ENCODE measurements around the gene SRMS.

The SRMS gene

DNA sequence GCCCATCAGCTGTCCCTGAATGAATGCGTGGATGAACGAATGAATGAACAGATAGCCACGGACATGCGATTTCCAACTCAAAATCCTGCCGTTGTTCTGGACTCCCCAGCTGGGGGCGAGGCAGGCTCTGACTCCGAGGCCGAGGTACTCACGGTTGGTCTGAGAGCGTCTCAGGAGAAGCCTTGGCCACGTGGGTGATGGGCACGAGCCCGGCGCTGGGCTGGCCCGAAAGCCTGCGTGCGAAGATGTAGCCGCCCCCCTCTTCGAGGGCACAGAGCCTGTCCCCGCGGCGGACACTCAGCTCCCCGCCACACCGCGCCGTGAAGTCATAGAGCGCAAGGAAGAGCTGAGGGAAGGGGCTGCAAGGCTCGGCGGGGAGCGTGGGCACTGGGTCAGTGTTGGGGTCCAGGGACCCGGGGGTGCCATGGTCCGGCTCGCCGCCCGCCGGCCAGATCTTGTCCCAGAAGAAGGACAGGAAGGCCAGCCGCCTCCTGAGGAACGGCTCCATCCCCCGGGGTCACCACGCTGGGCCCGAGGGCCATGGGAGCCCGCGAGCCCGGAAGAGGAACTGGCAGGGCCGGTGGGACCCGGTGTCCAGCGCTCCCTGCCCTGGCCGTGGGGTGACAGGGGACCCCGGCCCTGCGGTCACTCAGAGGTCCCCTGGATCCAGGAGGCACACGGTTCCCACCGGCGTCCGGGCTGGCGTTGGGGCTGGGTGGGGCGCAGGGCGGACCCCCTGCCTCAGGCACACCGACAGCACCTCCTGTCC is 409 bp downstream of the SRMS start:
- no peak for TF ChIP-seq MAX (IDR thresholded peaks at IDR 0.05)
- TF ChIP-seq ZBTB7A (IDR thresholded peaks at IDR 0.05; ENCODE audit: low read depth): peak; percentile 49; the same call in 1 of the 2 replicates

DNA sequence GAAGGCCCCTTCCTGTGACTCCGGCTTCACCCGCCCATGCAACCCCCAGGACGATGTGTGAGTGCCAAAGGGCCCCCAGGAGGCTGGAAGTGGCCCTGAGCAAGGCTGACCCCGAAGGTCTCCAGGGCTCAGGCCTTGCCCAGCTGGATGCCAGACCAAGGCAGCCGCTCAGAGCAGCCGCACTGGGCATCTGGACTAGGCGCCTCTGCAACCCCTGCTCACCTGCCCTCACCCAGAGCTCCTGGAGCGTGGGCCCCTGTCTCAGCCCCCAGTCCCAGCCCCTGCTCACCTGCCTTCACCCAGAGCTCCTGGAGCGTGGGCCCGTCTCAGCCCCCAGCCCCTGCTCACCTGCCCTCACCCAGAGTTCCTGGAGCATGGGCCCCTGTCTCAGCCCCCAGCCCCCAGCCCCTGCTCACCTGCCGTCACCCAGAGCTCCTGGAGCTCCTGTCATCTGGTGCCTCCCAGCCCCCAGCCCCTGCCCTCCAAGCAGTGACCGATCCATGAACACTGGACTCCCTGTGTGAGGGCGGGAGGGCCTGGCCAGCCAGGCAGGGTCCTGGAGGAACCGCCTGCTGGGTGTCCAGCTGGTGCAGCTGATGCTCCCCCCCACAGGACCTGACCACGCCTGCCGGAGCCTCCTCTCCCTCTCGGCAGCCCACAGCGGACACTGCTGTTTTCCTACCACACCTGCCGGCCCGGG is 1.1 kb downstream of the SRMS start:
- peak; percentile 57; the same call in 1 of the 2 replicates for TF ChIP-seq TCF12 (IDR thresholded peaks at IDR 0.05; ENCODE audit: low read depth)
- TF ChIP-seq EP300 (IDR thresholded peaks at IDR 0.05; ENCODE audit: borderline replicate concordance): peak; percentile 49; the same call in 1 of the 2 replicates
- TF ChIP-seq NFIC (IDR thresholded peaks at IDR 0.05): no peak

DNA sequence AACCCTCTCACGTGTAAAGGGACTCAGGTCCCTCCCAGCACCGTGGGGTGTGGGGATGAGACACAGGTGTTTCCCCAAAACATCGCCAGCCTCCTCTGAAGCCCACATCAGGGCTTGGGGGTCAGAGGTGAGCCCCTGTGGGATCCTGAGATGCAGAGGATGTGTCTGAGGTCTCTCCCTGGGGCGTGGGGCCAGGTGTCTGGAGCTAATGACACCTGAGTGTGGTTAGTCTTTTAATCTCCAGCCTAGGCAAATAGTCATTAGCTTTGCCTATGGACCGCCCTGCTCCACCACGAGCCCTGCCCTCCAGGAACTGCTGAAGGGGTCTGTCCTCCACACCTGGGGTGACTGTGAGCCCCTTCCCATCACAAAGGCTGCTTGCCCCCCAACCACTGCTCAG is 1.7 kb downstream of the SRMS start:
- no peak for TF ChIP-seq EP300 (IDR thresholded peaks at IDR 0.05; ENCODE audit: borderline replicate concordance)
- no peak for TF ChIP-seq TCF12 (IDR thresholded peaks at IDR 0.05; ENCODE audit: low read depth)
- no peak for TF ChIP-seq CREB1 (IDR thresholded peaks at IDR 0.05; ENCODE audit: low read depth)
- no peak for TF ChIP-seq TAF1 (IDR thresholded peaks at IDR 0.05; ENCODE audit: low read depth)
- TF ChIP-seq EGR1 (IDR thresholded peaks at IDR 0.05): no peak
- TF ChIP-seq FOXM1 (IDR thresholded peaks at IDR 0.05; ENCODE audit: borderline replicate concordance, low read depth): no peak
- TF ChIP-seq MAX (IDR thresholded peaks at IDR 0.05): no peak; the same call in 1 of the 2 replicates

DNA sequence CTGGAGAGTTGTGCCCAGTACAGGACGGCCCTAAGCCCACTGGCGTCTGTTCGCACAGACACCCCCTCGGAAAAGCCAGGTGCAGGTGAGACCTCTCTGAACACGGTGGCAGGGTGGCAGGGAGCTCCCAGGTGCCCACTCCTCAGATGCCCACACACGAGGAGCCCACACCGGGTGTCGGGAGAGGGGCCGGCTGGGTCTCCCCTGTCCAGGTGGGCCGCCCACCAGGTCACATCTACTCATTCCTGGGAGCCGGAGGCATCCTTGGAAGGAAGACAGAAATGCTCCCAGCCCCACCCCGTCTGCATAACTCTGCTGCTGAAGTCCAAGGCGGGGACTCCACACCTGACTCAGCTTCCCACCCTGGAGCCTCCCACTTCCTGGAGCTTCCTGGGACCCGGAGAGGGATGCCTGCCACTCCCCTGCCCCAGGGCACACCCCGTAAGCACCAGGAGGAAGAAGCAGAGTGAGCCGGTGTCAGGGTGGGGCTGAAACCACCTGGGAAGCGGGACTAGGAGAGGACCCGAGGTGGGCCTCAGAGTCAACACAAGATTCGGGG is 2.5 kb downstream of the SRMS start:
- TF ChIP-seq FOXM1 (IDR thresholded peaks at IDR 0.05; ENCODE audit: borderline replicate concordance, low read depth) (0 out of 2 replicates have a peak, but pooled peaks have one; percentile 20), CREB1 (IDR thresholded peaks at IDR 0.05; ENCODE audit: low read depth) (no peak), ZBTB7A (IDR thresholded peaks at IDR 0.05; ENCODE audit: low read depth) (peak; percentile 85), TCF12 (IDR thresholded peaks at IDR 0.05; ENCODE audit: low read depth) (peak; percentile 89), REST (IDR thresholded peaks at IDR 0.05; ENCODE audit: low read depth) (no peak), MAX (IDR thresholded peaks at IDR 0.05) (no peak), TEAD4 (IDR thresholded peaks at IDR 0.05) (peak; percentile 71), USF1 (IDR thresholded peaks at IDR 0.05) (no peak), EP300 (IDR thresholded peaks at IDR 0.05; ENCODE audit: borderline replicate concordance) (peak; percentile 83)

GRCh38 chr20:63544241-63544957 is 3.1 kb downstream of the SRMS start:
- TF ChIP-seq FOXM1 (IDR thresholded peaks at IDR 0.05; ENCODE audit: borderline replicate concordance, low read depth) (no peak), TCF12 (IDR thresholded peaks at IDR 0.05; ENCODE audit: low read depth) (no peak)

- no peak for TF ChIP-seq EGR1 (IDR thresholded peaks at IDR 0.05)
- TF ChIP-seq ZBTB7A (IDR thresholded peaks at IDR 0.05; ENCODE audit: low read depth): no peak
- TF ChIP-seq MAX (IDR thresholded peaks at IDR 0.05): no peak
- no peak for TF ChIP-seq CREB1 (IDR thresholded peaks at IDR 0.05; ENCODE audit: low read depth)
- no peak for TF ChIP-seq RAD21 (IDR thresholded peaks at IDR 0.05; ENCODE audit: low read depth)
- TF ChIP-seq YY1 (IDR thresholded peaks at IDR 0.05; ENCODE audit: low read depth): no peak
- TF ChIP-seq TEAD4 (IDR thresholded peaks at IDR 0.05): no peak
- TF ChIP-seq REST (IDR thresholded peaks at IDR 0.05; ENCODE audit: low read depth): no peak
- no peak for TF ChIP-seq USF1 (IDR thresholded peaks at IDR 0.05)
- TF ChIP-seq EP300 (IDR thresholded peaks at IDR 0.05; ENCODE audit: borderline replicate concordance): no peak
- no peak for TF ChIP-seq CEBPB (IDR thresholded peaks at IDR 0.05)
- TF ChIP-seq TCF12 (IDR thresholded peaks at IDR 0.05; ENCODE audit: low read depth): no peak
- TF ChIP-seq NFIC (IDR thresholded peaks at IDR 0.05): no peak
- TF ChIP-seq TAF1 (IDR thresholded peaks at IDR 0.05; ENCODE audit: low read depth): no peak
- no peak for TF ChIP-seq FOXM1 (IDR thresholded peaks at IDR 0.05; ENCODE audit: borderline replicate concordance, low read depth)
These were observed 3.8 kb downstream of the SRMS start for GRCh38 chr20:63543733-63544132.

Measured in Ishikawa (cell line).